ENCODE results near the gene PIEZO1. TPM values are rescaled to one million over a fixed set of nuclear protein-coding genes. Genes with fewer than 3 reads are reported as not detected.

Gene PIEZO1
- total and polyA plus RNA-seq, 2 experiments from 2014 or later, result 30.4 to 70.1 TPM

DNA sequence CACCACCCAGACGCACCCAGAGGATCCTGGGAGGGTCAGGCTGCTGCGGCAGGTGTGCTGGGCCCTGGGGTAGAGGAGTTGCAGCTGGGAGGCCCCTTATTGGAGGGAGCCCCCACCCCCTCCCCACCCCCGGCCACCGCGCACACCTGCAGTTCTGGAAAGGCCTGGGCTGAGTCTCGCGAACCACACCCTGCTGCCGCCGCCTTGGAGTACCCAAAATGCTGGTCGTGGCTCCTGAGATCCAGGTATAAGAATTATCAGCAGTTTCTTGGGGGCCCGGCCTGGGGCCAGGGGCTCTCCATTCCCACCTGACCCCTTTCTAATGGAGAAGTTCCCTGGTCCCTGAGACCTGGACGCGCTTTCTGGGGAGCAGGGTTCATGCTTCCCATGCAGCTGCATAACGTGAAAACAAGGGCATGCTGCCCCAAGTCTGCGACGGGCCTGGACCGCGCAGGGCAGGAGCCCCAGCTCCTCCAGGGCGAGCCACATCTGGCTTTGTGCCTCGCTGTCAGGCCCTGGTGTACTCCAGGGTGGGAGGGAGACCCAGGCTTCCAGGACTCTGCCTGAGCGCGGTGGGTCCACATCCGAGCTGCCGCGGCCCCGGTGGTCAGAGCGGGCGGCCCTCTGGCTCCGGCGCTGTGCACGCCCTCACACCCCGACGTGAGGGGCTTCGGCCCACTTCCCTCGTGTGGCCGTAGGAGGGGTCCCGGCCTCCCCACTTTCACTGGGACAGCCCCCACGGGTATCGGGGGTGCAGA lies 91.4 kb downstream of the PIEZO1 start:
- Mint-ChIP-seq H3K9me3 (no peaks in the 10 kb centered on the region), H3K4me3 (no peak overlapping the region), H3K27me3 (ENCODE audit: insufficient read depth, low read depth, poor library complexity) (peaks cover 6% of the 10 kb centered on the region), H3K4me1 (peaks cover 3% of the 10 kb centered on the region; the same call in 2 of the 3 replicates), H3K27ac (no peak overlapping the region), H3K36me3 (ENCODE audit: low read depth) (no peaks in the 10 kb centered on the region)
- H3F3A ChIP-seq (replicated peaks; ENCODE audit: low read depth), result no peaks in the 10 kb centered on the region
- TF ChIP-seq ZNF462 (CRISPR knock-in tag; IDR thresholded peaks at IDR 0.05) (no peak), STAT1 (IDR thresholded peaks at IDR 0.05; ENCODE audit: unreplicated experiment) (no peak), EZH2 (IDR thresholded peaks at IDR 0.05; ENCODE audit: low read depth, unreplicated experiment) (no peak), POLR2AphosphoS5 (IDR thresholded peaks at IDR 0.05; ENCODE audit: low read depth) (no peak)
- TF ChIP-seq, protein P1, sequence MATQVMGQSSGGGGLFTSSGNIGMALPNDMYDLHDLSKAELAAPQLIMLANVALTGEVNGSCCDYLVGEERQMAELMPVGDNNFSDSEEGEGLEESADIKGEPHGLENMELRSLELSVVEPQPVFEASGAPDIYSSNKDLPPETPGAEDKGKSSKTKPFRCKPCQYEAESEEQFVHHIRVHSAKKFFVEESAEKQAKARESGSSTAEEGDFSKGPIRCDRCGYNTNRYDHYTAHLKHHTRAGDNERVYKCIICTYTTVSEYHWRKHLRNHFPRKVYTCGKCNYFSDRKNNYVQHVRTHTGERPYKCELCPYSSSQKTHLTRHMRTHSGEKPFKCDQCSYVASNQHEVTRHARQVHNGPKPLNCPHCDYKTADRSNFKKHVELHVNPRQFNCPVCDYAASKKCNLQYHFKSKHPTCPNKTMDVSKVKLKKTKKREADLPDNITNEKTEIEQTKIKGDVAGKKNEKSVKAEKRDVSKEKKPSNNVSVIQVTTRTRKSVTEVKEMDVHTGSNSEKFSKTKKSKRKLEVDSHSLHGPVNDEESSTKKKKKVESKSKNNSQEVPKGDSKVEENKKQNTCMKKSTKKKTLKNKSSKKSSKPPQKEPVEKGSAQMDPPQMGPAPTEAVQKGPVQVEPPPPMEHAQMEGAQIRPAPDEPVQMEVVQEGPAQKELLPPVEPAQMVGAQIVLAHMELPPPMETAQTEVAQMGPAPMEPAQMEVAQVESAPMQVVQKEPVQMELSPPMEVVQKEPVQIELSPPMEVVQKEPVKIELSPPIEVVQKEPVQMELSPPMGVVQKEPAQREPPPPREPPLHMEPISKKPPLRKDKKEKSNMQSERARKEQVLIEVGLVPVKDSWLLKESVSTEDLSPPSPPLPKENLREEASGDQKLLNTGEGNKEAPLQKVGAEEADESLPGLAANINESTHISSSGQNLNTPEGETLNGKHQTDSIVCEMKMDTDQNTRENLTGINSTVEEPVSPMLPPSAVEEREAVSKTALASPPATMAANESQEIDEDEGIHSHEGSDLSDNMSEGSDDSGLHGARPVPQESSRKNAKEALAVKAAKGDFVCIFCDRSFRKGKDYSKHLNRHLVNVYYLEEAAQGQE (IDR thresholded peaks at IDR 0.05; ENCODE audit: unreplicated experiment), result no peak
- H4K20me1 ChIP-seq (replicated peaks; ENCODE audit: insufficient read depth), result no peaks in the 10 kb centered on the region
- H3K79me2 ChIP-seq (replicated peaks; ENCODE audit: insufficient read depth), result no peaks in the 10 kb centered on the region
- no peak overlapping the region for H3K27ac ChIP-seq (ENCODE audit: low read depth)
- H3K9me2 ChIP-seq (ENCODE audit: insufficient read depth), result no peaks in the 10 kb centered on the region
- H2AFZ ChIP-seq, result no peak overlapping the region
- no peaks in the 10 kb centered on the region for H3K36me3 ChIP-seq (ENCODE audit: insufficient read depth)
- H3K4me3 ChIP-seq, result no peak overlapping the region
- no peaks in the 10 kb centered on the region for H3K27me3 ChIP-seq (ENCODE audit: insufficient read depth)
- no peaks in the 10 kb centered on the region for H3K4me1 ChIP-seq (ENCODE audit: insufficient read depth)
- ATAC-seq (no peak; the same call in 2 of the 3 replicates), DNase-seq (ENCODE audit: low spot score) (no peak)
- H3K4me2 ChIP-seq, result no peak overlapping the region

Measured in GM23338 (cell line).